22Rv1 (cell line): ENCODE measurements around the gene ADAMTS17.

ENCODE experiments used
- H3K27ac ChIP-seq: fragments of 450-650 bp; 2 replicates; pipeline ENCODE4 v1.5.1; 2017
- ZFX ChIP-seq: fragments of 450-650 bp; IDR thresholded peaks from 2 replicates; pipeline ENCODE4 v1.6.1; 2017; ENCODE audit warnings: antibody characterized with exemption, borderline replicate concordance
- TF ChIP-seq, protein P1 (sequence below): fragments of 450-650 bp; IDR thresholded peaks from 2 replicates; pipeline ENCODE4 v1.5.1; 2017; ENCODE audit warnings: mild to moderate bottlenecking

The ADAMTS17 gene

DNA sequence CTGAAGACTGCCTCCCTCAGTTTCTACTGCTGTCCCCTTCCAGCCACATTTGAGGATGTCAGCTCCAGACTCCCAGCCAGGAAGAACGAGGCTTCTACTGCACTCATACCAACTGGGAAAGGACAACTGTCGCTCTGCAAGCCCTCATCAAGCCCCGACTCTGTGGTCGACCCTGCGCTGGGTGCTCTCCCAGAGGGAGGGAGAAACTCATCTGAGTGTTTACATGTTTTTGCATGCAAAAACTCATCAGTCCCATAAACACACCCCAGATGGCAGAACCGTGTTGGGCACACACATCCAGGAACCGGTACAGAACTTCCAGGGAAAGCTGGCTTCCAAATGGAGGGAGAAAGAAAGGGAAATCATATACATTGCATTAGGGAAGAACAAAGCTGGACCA, 43.5 kb downstream of the ADAMTS17 start:
- TF ChIP-seq, protein P1, sequence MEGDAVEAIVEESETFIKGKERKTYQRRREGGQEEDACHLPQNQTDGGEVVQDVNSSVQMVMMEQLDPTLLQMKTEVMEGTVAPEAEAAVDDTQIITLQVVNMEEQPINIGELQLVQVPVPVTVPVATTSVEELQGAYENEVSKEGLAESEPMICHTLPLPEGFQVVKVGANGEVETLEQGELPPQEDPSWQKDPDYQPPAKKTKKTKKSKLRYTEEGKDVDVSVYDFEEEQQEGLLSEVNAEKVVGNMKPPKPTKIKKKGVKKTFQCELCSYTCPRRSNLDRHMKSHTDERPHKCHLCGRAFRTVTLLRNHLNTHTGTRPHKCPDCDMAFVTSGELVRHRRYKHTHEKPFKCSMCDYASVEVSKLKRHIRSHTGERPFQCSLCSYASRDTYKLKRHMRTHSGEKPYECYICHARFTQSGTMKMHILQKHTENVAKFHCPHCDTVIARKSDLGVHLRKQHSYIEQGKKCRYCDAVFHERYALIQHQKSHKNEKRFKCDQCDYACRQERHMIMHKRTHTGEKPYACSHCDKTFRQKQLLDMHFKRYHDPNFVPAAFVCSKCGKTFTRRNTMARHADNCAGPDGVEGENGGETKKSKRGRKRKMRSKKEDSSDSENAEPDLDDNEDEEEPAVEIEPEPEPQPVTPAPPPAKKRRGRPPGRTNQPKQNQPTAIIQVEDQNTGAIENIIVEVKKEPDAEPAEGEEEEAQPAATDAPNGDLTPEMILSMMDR, result no peak
- no peak for TF ChIP-seq ZFX
- no peak overlapping the region for H3K27ac ChIP-seq

DNA sequence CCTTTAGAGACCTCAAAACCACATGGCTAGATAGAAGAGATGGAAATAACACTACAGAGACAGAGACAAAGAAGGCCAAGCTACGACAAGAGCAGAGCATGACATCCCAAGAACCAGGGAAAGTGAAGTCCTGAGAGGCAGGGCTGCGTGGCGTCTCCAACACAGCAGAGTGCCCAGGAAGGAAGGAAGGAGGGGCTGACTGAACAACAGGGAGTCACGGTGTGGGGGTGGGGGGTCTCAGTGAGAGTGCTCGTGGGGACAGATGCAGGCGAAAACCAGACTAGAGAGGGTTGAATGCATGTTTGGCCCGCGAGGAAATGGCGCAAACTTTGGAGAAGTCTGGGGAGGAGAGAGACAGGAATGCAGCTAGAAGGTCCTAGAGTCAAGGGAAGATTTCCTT, 44.0 kb downstream of the ADAMTS17 start:
- TF ChIP-seq, protein P1, result no peak
- TF ChIP-seq ZFX, result no peak
- no peak overlapping the region for H3K27ac ChIP-seq

DNA sequence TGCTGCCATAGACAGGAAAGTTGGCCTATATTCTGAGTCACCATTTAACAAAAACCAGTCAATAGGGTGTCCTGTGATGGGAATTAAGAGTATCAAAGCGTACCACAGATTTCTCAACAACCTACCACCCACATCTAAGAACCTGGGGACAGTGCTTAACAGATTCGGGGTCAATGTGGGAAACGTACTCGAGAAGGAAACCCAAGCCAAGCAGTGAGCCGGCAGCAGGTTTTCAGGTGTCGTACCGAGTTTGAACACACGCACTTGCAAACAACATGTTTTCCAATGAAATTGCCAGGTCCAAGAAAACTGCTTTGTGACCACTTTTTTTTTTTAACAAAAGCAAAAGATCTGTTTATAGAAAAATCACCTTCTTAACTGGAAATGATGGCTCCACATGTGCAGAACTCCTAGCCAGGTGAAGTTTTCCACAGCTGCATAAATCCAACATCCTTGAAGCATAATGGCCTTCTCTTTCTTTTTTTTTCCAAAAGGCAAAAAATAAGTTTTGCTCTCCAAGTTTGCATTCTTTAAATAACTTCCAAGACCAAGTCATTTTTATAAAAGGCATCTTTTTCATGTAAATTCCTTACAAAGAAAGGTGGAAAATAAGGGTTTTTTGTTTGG, 45.7 kb downstream of the ADAMTS17 start:
- no peak overlapping the region for H3K27ac ChIP-seq
- TF ChIP-seq ZFX, result no peak
- TF ChIP-seq, protein P1, result no peak

DNA sequence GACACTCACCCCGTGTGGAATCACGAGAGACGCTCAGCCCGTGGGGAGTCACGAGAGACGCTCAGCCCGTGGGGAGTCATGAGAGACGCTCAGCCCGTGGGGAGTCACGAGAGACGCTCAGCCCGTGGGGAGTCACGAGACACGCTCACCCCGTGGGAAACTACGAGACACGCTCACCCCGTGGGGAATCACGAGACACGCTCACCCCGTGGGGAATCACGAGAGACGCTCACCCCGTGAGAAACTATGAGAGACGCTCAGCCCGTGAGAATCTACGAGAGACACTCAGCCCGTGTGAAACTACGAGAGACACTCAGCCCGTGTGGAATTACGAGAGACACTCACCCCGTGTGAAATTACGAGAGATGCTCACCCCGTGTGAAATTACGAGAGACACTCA, 49.8 kb downstream of the ADAMTS17 start:
- TF ChIP-seq, protein P1, result no peak
- no peak for TF ChIP-seq ZFX
- H3K27ac ChIP-seq, result no peak overlapping the region

DNA sequence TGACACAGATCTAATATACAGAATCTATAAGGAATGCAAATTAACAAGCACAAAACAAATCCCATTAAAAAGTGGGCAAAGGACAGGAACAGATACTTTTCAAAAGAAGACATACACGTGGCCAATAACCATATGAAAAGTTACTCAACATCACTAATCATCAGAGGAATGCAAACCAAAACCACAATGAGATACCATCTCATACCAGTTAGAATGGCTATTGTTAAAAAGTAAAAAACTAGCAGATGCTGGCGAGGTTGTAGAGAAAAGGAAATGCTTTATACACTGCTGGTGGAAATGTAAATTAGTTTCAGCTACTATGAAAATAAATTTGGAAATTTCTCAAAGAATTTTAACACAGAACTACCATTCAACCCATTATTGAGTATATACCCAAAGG, 50.7 kb downstream of the ADAMTS17 start:
- TF ChIP-seq, protein P1, result no peak
- no peak for TF ChIP-seq ZFX
- no peak overlapping the region for H3K27ac ChIP-seq

DNA sequence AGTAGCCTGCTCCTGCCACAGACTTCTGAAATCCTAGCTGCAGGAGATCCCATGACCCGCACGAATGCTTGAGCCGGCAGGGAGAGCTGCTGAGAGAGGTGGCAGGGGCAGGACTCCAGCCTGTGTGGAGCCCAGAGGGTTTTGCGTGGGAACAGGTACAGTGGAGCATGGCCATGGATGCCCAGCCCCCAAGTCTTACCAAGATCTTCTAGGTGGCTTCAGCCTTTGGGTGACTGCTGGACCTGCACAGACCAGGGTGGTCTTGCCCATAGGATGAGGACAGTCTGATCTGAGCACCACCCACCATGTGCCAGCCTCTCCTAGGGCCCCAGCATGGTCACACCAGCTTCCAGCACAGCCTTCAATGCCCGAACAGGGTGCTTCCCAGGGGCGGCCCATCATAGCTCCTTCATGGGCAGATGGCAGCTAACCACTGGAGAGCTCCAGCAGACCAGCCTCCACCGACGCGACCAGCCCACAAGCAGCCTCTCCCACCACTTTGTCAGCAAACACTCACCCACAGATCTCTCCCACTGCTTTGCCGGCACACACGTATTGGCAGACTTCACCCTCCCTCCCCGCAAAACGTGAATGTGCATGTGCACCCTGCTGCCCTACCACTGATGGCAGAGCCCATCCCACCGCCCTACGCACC, 56.0 kb downstream of the ADAMTS17 start:
- no peak for TF ChIP-seq ZFX
- TF ChIP-seq, protein P1, result no peak
- no peak overlapping the region for H3K27ac ChIP-seq

DNA sequence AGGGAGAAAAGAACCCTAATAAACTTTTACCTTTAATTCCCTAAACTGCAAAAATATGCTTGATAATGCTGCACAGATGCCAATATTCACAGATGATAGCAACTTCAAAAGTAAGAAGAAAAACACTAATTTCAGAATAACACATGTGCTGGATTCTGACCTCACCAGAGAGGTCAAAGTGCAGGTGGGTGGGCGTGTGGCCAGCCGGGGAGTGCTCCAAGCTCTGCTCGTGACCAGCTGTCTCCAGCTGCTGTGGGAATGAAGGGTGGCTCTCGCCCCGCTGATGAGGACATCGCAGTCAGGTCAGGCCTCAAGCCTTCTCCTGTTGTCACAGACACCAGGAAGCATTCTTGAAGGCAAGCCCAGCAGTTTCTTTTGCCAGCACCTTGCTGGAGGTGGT, 57.1 kb downstream of the ADAMTS17 start:
- no peak overlapping the region for H3K27ac ChIP-seq

More for the DNA sequence above, 57.1 kb downstream of the ADAMTS17 start:
- TF ChIP-seq ZFX, result no peak
- TF ChIP-seq, protein P1, result no peak
